Stimulated activated naive B cell treated with anti-CD40 and anti-IgM and Interleukin-4, amounts not matched to agents 10 μg/mL and 1 μg/mL and 100 μg/mL, for 72 hours (primary cell): ENCODE measurements around the gene WHRN.

ENCODE experiments used
- ATAC-seq, 2 donors: fragments of 150-1000 bp; cut with Tn5 transposase; replicated peaks; 2 replicates each; pipeline ENCODE4 v1.10.0; 2021; ENCODE audit warnings: moderate library complexity in 1 of 2
- DNase-seq: peaks from one replicate; pipeline ENCODE4 v3.0.0; 2021
- H3K27ac Mint-ChIP-seq: one replicate; pipeline ENCODE4 v1.8.0; 2022; ENCODE audit warnings: mild to moderate bottlenecking, mixed read lengths
- H3K27me3 Mint-ChIP-seq, 2 donors: one replicate each; pipeline ENCODE4 v1.8.0; 2022; ENCODE audit warnings: mixed read lengths in 2 of 2
- H3K36me3 Mint-ChIP-seq, 2 donors: one replicate each; pipeline ENCODE4 v1.8.0; 2022; ENCODE audit warnings: mixed read lengths in 2 of 2, mild to moderate bottlenecking in 1 of 2
- H3K4me1 Mint-ChIP-seq, 2 donors: one replicate each; pipeline ENCODE4 v1.8.0; 2022; ENCODE audit warnings: mixed read lengths in 2 of 2, mild to moderate bottlenecking in 1 of 2
- H3K4me3 Mint-ChIP-seq, 2 donors: one replicate each; pipeline ENCODE4 v1.8.0; 2022; ENCODE audit warnings: mild to moderate bottlenecking in 2 of 2, mixed read lengths in 2 of 2, moderate library complexity in 1 of 2
- H3K9me3 Mint-ChIP-seq, 2 donors: one replicate each; pipeline ENCODE4 v1.8.0; 2022; ENCODE audit warnings: mixed read lengths in 2 of 2, mild to moderate bottlenecking in 1 of 2

WHRN gene

DNA sequence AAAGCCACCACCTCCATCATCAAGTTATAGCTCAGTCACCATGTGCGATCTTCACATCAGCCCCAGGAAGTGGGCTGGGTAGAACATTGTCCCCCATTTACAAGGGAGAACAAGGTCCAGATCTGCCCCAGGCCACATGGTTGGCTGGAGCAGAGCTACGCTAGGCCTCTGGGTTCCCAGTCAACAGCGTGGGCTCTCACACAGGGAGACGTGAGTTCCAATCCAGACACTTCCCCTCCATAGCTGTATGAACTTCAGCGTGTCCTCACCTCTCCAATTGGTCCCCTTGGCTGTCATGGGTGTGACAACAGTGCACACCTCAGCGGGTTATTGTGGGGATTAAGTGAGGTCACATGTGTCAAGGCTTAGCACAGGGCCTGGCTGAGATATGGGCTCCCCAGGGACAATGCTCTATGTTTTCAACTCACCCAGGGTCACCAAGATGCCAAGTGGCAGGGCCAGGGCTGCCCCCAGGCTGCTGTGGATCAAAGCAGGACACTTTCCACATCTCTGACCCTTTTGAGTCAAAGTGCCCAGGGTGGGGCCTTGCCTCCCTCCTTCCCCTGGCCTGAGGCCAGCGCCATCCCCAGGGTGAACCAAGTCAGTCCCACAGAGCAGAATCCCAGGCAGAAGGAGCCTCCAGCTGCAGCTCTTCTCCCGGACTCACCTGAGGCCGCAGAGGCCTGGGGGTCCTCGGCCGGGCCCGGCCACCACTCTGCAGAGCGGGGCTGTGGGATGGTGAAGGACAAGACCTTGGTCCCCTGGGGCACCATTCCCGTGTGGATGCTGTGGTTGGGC is 137.3 kb downstream of the WHRN start:
- ATAC-seq (no peak), DNase-seq (no peak)
- H3K4me3 Mint-ChIP-seq, result peak overlapping the region; percentile 48 to 63
- H3K36me3 Mint-ChIP-seq, result peaks cover 65 to 79% of the 10 kb centered on the region in 2 donors
- peak overlapping the region; percentile 90 for H3K27ac Mint-ChIP-seq
- peaks cover 73 to 94% of the 10 kb centered on the region in 2 donors for H3K4me1 Mint-ChIP-seq
- H3K27me3 Mint-ChIP-seq, result no peaks in the 10 kb centered on the region
- H3K9me3 Mint-ChIP-seq, result peaks cover 6 to 10% of the 10 kb centered on the region in 2 donors

- H3K27ac Mint-ChIP-seq, result peak overlapping the region; percentile 90
- H3K36me3 Mint-ChIP-seq, result peaks cover 59 to 73% of the 10 kb centered on the region in 2 donors
- H3K9me3 Mint-ChIP-seq, result peaks cover 6 to 10% of the 10 kb centered on the region in 2 donors
- H3K4me1 Mint-ChIP-seq, result peaks cover 68 to 91% of the 10 kb centered on the region in 2 donors
- H3K27me3 Mint-ChIP-seq, result no peaks in the 10 kb centered on the region
- no peak for DNase-seq
- no peak for ATAC-seq
- peak overlapping the region; percentile 34 to 63 for H3K4me3 Mint-ChIP-seq
Measured at GRCh38 chr9:114367366-114367765, 137.9 kb downstream of the WHRN start.

- Mint-ChIP-seq H3K9me3 (peaks cover 6 to 10% of the 10 kb centered on the region in 2 donors), H3K36me3 (peaks cover 55 to 71% of the 10 kb centered on the region in 2 donors)
Measured at GRCh38 chr9:114366334-114367128, 138.7 kb downstream of the WHRN start.

GRCh38 chr9:114365194-114365593 is 140.1 kb downstream of the WHRN start:
- H3K27ac Mint-ChIP-seq, result no peak overlapping the region
- H3K4me3 Mint-ChIP-seq, result no peak overlapping the region
- H3K27me3 Mint-ChIP-seq, result no peaks in the 10 kb centered on the region
- ATAC-seq (no peak), DNase-seq (no peak)
- H3K9me3 Mint-ChIP-seq, result peaks cover 6 to 10% of the 10 kb centered on the region in 2 donors
- peaks cover 60 to 75% of the 10 kb centered on the region in 2 donors for H3K36me3 Mint-ChIP-seq
- H3K4me1 Mint-ChIP-seq, result peaks cover 61 to 80% of the 10 kb centered on the region in 2 donors

More at GRCh38 chr9:114366334-114367128, 138.7 kb downstream of the WHRN start:
- Mint-ChIP-seq H3K4me1 (peaks cover 60 to 83% of the 10 kb centered on the region in 2 donors), H3K27ac (peak overlapping the region; percentile 90), H3K4me3 (peak overlapping the region; percentile 56 to 63), H3K27me3 (no peaks in the 10 kb centered on the region)
- ATAC-seq (peak; percentile 70 to 73), DNase-seq (no peak)

- peak; percentile 57 to 73 for ATAC-seq
- no peak for DNase-seq
- Mint-ChIP-seq H3K4me3 (peak overlapping the region; percentile 48 to 69), H3K36me3 (peaks cover 60 to 75% of the 10 kb centered on the region in 2 donors), H3K4me1 (peaks cover 57 to 77% of the 10 kb centered on the region in 2 donors), H3K27ac (peak overlapping the region; percentile 88), H3K27me3 (no peaks in the 10 kb centered on the region), H3K9me3 (peaks cover 4 to 6% of the 10 kb centered on the region in 2 donors)
Measured at GRCh38 chr9:114364134-114365041, 140.9 kb downstream of the WHRN start.

DNA sequence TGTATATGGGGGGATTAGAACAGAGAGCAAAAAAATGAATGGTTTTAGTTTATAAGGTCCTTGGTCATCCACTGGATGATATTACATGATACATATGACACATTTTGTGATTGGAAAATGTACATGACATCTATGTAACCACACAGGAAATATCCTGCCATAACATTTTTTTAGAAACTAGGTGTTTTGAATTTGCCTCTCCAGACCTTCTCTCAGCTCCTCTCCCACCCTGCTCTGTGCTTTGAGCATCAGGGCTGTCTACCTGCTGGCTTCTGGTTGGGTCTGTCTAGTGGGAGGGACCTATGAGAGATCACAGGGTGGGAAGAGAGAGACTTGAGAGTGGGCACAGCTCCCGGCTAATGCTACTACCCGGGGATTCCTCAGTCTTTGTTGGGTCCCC is 141.8 kb downstream of the WHRN start:
- no peak for ATAC-seq
- peaks cover 65 to 74% of the 10 kb centered on the region in 2 donors for H3K36me3 Mint-ChIP-seq
- peaks cover 53 to 70% of the 10 kb centered on the region in 2 donors for H3K4me1 Mint-ChIP-seq
- H3K4me3 Mint-ChIP-seq, result peak overlapping the region in 1 of 2 donors; percentile 22
- peak overlapping the region; percentile 76 for H3K27ac Mint-ChIP-seq
- H3K27me3 Mint-ChIP-seq, result no peaks in the 10 kb centered on the region
- no peak for DNase-seq
- H3K9me3 Mint-ChIP-seq, result peaks cover 4 to 5% of the 10 kb centered on the region in 2 donors

GRCh38 chr9:114362394-114362793 is 142.9 kb downstream of the WHRN start:
- no peaks in the 10 kb centered on the region for H3K27me3 Mint-ChIP-seq
- H3K4me3 Mint-ChIP-seq, result no peak overlapping the region
- H3K27ac Mint-ChIP-seq, result peak overlapping the region; percentile 76
- no peak for ATAC-seq
- H3K36me3 Mint-ChIP-seq, result peaks cover 61 to 74% of the 10 kb centered on the region in 2 donors
- H3K9me3 Mint-ChIP-seq, result peaks cover 4 to 5% of the 10 kb centered on the region in 2 donors
- no peak for DNase-seq
- H3K4me1 Mint-ChIP-seq, result peaks cover 45 to 60% of the 10 kb centered on the region in 2 donors

DNA sequence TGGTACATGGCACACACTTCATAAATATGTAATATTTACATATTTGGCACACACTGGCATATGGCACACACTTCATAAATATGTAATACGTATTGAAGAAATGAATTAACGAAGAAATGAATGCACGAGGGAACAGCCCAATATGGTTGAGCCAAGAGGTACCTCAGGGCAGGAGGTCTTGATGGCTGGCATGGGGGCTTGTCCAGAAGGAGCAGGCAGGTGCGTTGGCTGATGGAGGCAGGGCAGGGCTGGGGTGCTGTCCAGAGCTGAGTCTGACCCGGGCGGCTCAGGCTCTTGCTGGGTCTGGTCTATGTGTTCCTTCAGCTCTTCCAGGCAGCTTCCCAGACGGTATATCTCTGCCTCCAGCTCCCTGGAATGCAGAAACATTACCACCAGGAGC is 143.7 kb downstream of the WHRN start:
- DNase-seq (no peak), ATAC-seq (no peak)
- Mint-ChIP-seq H3K9me3 (peaks cover 4 to 5% of the 10 kb centered on the region in 2 donors), H3K36me3 (peaks cover 62 to 72% of the 10 kb centered on the region in 2 donors), H3K4me1 (peaks cover 41 to 52% of the 10 kb centered on the region in 2 donors), H3K4me3 (no peak overlapping the region), H3K27me3 (no peaks in the 10 kb centered on the region), H3K27ac (peak overlapping the region; percentile 56)

- ATAC-seq (no peak), DNase-seq (no peak)
- peaks cover 35 to 38% of the 10 kb centered on the region in 2 donors for H3K4me1 Mint-ChIP-seq
- H3K4me3 Mint-ChIP-seq, result no peak overlapping the region
- H3K36me3 Mint-ChIP-seq, result peaks cover 63 to 66% of the 10 kb centered on the region in 2 donors
- peaks cover 3% of the 10 kb centered on the region in 2 donors for H3K9me3 Mint-ChIP-seq
- peak overlapping the region; percentile 76 for H3K27ac Mint-ChIP-seq
- H3K27me3 Mint-ChIP-seq, result no peaks in the 10 kb centered on the region
Measured at GRCh38 chr9:114359801-114360200, 145.5 kb downstream of the WHRN start.

DNA sequence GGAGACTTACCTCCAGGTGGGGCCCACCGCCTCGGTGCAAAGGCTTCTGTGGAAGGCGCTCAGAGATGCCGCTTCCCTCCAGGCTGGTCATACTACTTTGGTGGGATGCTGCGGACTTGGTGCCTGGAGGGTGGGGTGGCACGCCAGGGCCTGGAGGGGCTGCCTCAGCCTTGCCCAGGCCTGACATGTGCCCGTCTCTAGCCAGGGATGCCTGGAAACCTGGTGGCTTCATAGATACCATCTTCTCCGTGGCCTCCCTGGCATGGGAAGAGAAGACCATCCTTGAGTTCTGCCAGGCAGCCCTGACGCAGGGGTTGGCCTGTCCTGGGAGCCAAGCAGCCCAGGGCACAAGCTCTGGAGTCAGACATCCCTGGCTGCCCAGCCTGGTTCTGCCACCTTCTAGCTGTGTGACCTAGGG is 147.4 kb downstream of the WHRN start:
- Mint-ChIP-seq H3K36me3 (peaks cover 49 to 51% of the 10 kb centered on the region in 2 donors), H3K27me3 (no peaks in the 10 kb centered on the region), H3K9me3 (no peaks in the 10 kb centered on the region), H3K4me3 (no peak overlapping the region), H3K27ac (no peak overlapping the region), H3K4me1 (peaks cover 19 to 20% of the 10 kb centered on the region in 2 donors)
- ATAC-seq (no peak), DNase-seq (no peak)

DNA sequence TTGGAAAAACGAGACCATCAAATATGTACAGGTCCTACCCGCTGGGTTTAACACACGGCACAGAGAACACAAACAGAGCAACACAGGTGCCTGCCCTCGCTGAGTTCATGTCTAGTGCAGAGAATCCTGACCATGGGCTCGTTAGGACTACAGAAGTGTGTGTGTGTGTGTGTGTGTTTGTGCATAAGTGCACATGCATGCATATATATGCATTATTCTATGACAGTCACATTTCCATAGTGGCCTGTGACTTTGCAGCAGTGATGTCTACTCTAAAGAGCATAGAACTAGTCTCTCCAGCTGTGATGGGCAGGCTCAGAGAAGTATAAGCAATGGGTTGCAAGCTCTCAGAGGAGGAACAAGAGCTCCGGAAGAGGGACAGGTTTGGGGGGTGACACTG is 147.9 kb downstream of the WHRN start:
- H3K4me1 Mint-ChIP-seq, result peaks cover 19 to 21% of the 10 kb centered on the region in 2 donors
- ATAC-seq (no peak), DNase-seq (no peak)
- peaks cover 49 to 51% of the 10 kb centered on the region in 2 donors for H3K36me3 Mint-ChIP-seq
- no peak overlapping the region for H3K4me3 Mint-ChIP-seq
- no peaks in the 10 kb centered on the region for H3K9me3 Mint-ChIP-seq
- peak overlapping the region; percentile 85 for H3K27ac Mint-ChIP-seq
- H3K27me3 Mint-ChIP-seq, result no peaks in the 10 kb centered on the region

GRCh38 chr9:114356792-114357191 is 148.5 kb downstream of the WHRN start:
- Mint-ChIP-seq H3K36me3 (peaks cover 51 to 52% of the 10 kb centered on the region in 2 donors), H3K27ac (peak overlapping the region; percentile 42), H3K4me3 (no peak overlapping the region), H3K9me3 (no peaks in the 10 kb centered on the region), H3K4me1 (peaks cover 21 to 27% of the 10 kb centered on the region in 2 donors), H3K27me3 (no peaks in the 10 kb centered on the region)
- DNase-seq (no peak), ATAC-seq (no peak)

DNA sequence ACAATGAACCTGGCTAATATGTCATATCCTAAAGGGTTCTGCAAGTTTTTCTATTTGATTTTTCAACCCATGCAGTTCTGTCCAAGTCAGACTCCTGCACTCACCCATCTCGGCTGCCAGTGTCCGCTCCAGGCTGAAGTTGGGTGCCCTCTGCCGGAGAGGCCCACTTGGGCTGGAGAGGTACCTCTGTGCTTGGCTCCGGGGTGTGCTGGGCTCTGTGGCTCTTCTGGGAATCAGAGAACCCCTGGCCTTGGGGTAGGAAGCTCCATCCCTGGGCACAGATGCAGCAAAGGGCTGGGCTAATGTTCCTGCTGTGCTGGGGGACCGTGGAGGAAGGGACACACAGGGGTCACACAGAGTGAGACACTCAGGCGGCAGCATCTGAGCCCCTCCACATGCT is 149.5 kb downstream of the WHRN start:
- ATAC-seq (no peak), DNase-seq (no peak)
- Mint-ChIP-seq H3K9me3 (no peaks in the 10 kb centered on the region), H3K27ac (no peak overlapping the region), H3K36me3 (peaks cover 48% of the 10 kb centered on the region in 2 donors), H3K27me3 (no peaks in the 10 kb centered on the region), H3K4me3 (no peak overlapping the region), H3K4me1 (peaks cover 23 to 29% of the 10 kb centered on the region in 2 donors)
